Measurements from ENCODE around the gene TSSK6.
"Not testable (repeated sequence)": the region's sequence is repeated elsewhere in the genome, so short reads cannot be mapped to it uniquely, and the experiment has no call there.

Gene TSSK6

DNA sequence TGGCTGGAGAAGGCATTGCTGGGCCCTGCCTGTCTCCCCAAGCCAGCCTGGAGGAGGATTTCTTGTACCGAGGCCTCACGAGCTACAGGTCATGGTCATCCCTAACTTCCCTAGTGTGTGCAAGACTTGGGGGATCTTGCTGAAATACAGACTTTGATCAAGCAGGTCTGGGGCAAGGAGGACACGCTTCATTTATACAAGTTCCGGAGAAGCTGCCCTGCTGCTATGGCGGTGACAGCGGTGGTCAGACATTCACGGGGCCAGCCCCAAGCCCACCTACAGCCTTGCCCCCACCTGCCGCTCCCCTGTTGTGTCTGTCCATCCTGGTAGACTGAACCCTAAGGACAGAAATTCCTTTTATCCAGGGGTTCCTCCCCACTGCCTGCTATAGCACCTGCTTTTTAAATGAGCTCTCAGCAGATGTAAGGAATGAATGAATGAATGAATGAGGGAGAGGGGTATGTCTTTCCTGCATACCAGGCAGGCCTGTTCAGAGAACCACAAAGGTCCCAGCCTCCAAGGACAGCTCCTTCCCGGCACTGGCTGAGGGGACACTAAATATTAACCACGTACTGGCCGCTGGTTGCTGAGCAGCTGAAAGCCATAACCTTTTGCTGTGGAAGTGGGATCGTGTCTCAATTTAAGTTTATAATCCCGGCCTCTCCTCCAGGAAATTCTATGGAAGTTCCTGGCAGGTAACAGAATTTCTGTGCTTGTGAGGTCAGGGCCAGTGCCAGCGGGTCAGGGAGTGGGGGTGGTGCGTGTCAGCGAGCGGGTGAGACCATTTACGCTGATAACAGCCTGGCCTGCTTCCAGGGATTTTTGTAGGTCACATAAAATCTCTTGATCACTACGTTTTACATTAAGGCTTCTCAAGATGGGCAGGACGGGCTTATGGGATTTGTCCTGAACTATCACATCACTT, 27.1 kb downstream of the TSSK6 start:
- DNase-seq (ENCODE audit: low spot score) = peak; percentile 16

DNA sequence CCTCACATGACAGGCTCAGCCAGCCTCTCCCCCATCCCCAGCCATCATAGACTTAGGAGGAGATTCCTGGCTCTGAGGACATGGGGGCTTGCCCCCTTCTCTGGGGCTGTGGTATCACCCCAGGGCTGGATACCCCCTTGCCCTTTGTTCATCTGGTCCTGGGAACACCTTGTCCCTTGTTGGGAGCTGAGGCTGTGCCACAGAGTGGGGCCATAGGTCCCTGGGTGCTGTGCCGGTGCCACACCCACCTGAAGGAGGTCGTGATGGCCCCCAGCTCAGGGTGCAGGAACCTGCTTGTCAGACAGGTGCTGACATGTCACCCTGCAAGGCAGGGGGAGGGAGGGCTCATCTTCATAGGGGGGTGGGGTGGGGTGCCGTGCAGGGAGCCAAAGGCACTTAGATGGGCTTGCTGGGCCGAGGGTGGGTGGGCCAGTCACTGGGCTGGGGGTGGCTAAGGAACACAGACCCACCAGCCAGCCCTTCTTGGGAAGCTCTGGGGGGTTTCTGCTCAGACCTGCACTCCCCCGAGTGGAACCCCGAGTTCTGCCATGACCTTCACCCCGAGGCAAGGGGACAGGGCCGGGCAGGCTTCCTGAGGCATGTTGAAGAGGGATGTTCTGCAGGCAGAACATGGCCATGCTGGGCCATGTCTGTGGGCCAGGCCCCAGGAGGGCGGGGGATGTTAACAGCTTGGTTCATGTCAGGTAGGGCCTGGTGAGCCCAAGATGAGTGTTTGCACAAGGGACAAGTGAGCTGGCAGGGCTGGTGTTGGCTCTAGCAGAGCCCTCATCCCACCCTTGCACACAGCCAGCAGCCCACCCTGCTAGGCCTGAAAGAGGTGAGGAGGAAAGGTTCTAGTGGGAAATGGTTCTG, 28.0 kb downstream of the TSSK6 start:
- DNase-seq (ENCODE audit: low spot score) = no peak

- no peak for DNase-seq (ENCODE audit: low spot score)
These were observed 28.8 kb downstream of the TSSK6 start for GRCh38 chr19:19486343-19487076.

- no peak for DNase-seq (ENCODE audit: low spot score)
These were observed 29.4 kb downstream of the TSSK6 start for GRCh38 chr19:19485998-19486290.

GRCh38 chr19:19485161-19485997, 30.0 kb downstream of the TSSK6 start:
- no peak for DNase-seq (ENCODE audit: low spot score)

DNA sequence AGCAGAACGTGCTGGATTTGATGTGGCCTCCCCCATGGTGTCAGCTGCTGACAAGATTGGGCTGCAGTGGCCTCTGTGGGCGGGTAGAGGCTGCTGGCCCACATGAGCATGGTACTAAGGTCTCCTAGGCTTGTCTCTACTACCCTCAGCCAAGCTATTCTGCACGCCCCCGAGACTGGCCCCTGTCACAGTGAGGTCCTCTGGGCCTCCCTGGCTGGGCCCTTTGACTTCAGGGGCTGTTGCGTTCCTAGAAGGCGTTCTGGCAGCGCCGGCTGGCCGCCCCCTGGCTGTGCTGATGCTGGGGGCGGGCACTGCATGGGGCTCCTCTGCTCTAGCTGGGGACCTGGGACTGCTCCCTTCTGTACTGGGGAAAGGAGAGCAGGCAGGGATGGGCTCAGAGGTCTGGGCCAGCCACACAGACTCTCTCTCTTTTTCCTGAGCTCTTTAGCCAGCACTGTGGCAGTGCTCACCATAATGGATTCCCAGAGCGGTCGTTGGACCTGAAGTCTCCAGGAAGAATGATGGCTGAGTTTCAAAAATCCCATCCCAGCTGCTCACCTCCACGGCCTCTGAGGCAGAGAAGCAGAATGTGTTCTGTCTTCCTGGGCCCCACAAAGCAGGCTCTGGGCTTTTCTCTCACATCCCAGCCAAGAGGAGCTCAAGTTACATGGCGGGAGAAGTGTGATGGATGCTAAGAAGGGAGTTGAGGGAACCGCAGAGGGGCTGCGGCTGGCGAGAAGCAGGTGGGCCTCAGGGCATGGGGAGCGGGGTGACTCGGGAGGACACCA, 32.3 kb downstream of the TSSK6 start:
- no peak for DNase-seq (ENCODE audit: low spot score)

DNA sequence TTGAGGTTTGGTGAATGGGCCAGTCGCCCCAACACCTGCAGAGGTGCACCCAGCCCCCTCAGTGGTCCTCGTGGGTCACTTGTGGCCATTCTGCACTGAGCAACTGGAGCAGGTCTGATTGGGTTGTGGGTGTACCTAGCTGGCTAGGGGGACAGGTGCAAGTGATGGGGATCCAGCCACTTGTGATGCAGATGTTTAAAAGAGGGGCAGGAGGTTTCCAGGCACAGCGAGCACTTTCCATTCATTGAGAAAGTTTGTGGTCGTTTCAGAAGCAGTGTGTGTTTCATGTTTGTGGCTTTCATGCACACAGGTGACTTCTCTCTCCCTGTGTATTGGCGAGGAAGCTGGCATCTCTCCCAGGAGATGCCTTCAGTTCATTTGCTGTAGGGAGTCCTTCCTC, 34.7 kb downstream of the TSSK6 start:
- no peak for DNase-seq (ENCODE audit: low spot score)

GRCh38 chr19:19477705-19478383, 37.5 kb downstream of the TSSK6 start:
- DNase-seq (ENCODE audit: low spot score) = no peak

- DNase-seq (ENCODE audit: low spot score) = peak; percentile 76
These were observed 39.2 kb downstream of the TSSK6 start for GRCh38 chr19:19475849-19476828.

GRCh38 chr19:19475015-19475765, 40.2 kb downstream of the TSSK6 start:
- no peak for DNase-seq (ENCODE audit: low spot score)

GRCh38 chr19:19472106-19472505, 43.2 kb downstream of the TSSK6 start:
- not testable (repeated sequence) for DNase-seq (ENCODE audit: low spot score)

DNA sequence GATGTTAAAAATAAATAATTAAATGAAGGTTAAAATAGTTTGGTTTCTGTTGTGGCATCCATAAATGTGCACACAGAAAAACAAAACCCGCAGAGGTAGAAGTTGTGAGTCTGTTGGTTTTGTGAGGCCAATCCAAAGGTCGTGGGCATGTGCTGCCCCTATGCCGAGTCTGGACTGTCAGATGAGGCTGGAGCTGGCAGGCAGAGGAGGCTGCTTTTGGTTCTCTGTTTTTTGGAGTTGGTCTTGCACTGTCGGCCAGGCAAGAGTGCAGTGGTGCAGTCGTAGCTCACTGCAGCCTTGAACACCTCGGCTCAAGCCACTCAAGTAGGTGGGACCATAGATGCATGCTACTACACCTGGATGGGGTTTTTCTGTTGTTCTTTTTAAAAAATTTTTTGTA, 43.7 kb downstream of the TSSK6 start:
- DNase-seq (ENCODE audit: low spot score) = no peak

DNA sequence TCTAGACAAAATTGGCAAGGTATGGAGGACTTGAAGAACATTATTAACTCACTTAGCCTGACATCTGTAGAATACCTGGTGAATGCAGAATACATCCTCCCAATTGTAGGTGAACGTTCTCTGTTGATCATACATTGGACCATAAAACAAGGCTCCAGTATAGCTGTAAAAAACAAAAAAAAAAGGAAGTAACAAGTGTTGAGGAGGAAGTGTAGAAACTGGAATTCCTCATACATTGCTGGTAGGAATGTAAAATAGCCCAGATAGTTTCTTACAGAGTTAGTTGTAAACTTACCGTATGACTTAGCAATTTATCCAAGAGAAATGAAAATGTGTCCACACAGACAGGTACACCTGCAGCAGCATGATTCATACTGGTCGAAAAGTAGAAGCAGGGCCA, 44.8 kb downstream of the TSSK6 start:
- DNase-seq (ENCODE audit: low spot score) = no peak

GRCh38 chr19:19468424-19469050, 46.8 kb downstream of the TSSK6 start:
- no peak for DNase-seq (ENCODE audit: low spot score)

DNA sequence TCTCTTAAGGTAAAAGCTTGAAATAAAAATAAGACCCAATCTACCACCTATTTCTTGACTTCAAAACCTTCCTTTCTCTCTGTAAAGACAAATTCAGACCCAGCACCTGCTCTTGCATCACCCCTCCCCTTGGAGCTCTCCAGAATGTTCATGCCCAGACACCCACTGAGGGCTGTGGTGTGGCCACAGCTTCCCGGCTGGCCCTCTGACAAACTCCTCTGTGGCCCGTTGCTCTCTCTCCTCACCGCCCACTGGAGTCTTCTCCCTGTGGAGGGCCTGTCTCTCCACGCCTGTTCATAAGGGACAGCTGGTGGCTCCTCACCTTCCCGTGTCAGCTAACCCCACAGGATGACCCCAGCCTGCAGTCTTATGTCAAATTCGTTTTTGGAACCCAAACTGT, 49.1 kb downstream of the TSSK6 start:
- DNase-seq (ENCODE audit: low spot score) = no peak

DNA sequence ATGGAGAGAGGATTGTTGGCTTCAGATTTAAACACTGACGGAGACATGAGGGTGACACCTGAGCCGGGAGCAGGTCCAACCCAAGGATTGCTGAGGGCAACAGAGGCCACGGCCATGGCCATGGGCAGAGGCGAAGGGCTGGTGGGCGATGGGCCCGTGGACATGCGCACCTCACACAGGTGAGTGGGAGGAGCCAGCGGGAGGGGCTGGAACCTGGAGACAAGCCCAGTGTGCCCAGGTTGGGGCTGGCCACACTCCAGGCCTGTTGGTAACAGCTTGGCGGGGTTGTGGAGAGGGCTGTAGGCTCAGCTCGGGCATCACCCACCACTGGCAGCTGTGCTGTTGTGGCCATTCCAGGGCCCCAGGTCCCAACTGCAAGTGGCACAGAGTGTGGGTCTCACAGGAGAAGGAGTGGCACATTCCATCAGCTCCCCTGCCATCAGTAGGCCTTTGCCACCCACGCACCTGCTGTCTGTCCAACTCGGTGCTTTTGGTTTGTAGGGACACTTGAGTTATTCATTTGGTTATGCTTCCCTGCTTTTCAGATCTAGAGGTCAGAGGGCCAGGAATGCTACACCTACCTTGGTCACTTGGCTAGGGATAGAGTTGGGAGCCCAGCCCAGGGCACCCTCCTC, 49.8 kb downstream of the TSSK6 start:
- no peak for DNase-seq (ENCODE audit: low spot score)
